ENCODE data around the gene CHST15. TPM values are rescaled to one million over a fixed set of nuclear protein-coding genes. Genes with fewer than 3 reads are reported as not detected.

CHST15 gene
- total RNA-seq, 2 experiments from 2014 or later, result 0.05 to 0.12 TPM

GRCh38 chr10:124065382-124066125 is 27.8 kb downstream of the CHST15 start:
- H3K4me3 Mint-ChIP-seq, result no peak overlapping the region
- peaks cover 3% of the 10 kb centered on the region for H3K27me3 Mint-ChIP-seq
- no peak for DNase-seq
- intact Hi-C loops (cut with micrococcal nuclease), result no loop called here
- H3K9me3 Mint-ChIP-seq, result no peaks in the 10 kb centered on the region
- H3K27ac Mint-ChIP-seq, result no peak overlapping the region
- CTCF ChIA-PET, result no interaction called here
- POLR2A ChIA-PET, result no interaction called here
- H3K36me3 Mint-ChIP-seq, result no peaks in the 10 kb centered on the region
- H3K4me1 Mint-ChIP-seq (ENCODE audit: low read depth), result peaks cover 4% of the 10 kb centered on the region

GRCh38 chr10:124064676-124065075 is 28.7 kb downstream of the CHST15 start:
- H3K4me3 Mint-ChIP-seq, result no peak overlapping the region
- no peak for DNase-seq
- ChIA-PET POLR2A (no interaction called here), CTCF (no interaction called here)
- H3K27me3 Mint-ChIP-seq, result peaks cover 3% of the 10 kb centered on the region
- no peaks in the 10 kb centered on the region for H3K36me3 Mint-ChIP-seq
- H3K27ac Mint-ChIP-seq, result no peak overlapping the region
- H3K4me1 Mint-ChIP-seq (ENCODE audit: low read depth), result peaks cover 4% of the 10 kb centered on the region
- no peaks in the 10 kb centered on the region for H3K9me3 Mint-ChIP-seq
- intact Hi-C loops (cut with micrococcal nuclease), result no loop called here

GRCh38 chr10:124063750-124064603 is 29.4 kb downstream of the CHST15 start:
- Mint-ChIP-seq H3K4me3 (no peak overlapping the region), H3K27ac (no peak overlapping the region)

GRCh38 chr10:124062390-124062789 is 31.0 kb downstream of the CHST15 start:
- Mint-ChIP-seq H3K36me3 (no peaks in the 10 kb centered on the region), H3K27me3 (peaks cover 3% of the 10 kb centered on the region), H3K27ac (no peak overlapping the region), H3K9me3 (no peaks in the 10 kb centered on the region), H3K4me3 (no peak overlapping the region), H3K4me1 (ENCODE audit: low read depth) (peaks cover 4% of the 10 kb centered on the region)
- no peak for DNase-seq
- CTCF ChIA-PET, result no interaction called here
- intact Hi-C loops (cut with micrococcal nuclease), result no loop called here
- POLR2A ChIA-PET, result no interaction called here

More at GRCh38 chr10:124063750-124064603, 29.4 kb downstream of the CHST15 start:
- Mint-ChIP-seq H3K4me1 (ENCODE audit: low read depth) (peaks cover 4% of the 10 kb centered on the region), H3K36me3 (no peaks in the 10 kb centered on the region), H3K9me3 (no peaks in the 10 kb centered on the region), H3K27me3 (peaks cover 3% of the 10 kb centered on the region)
- no peak for DNase-seq
- CTCF ChIA-PET, result no interaction called here
- POLR2A ChIA-PET, result no interaction called here
- intact Hi-C loops (cut with micrococcal nuclease), result no loop called here

- Mint-ChIP-seq H3K4me3 (no peak overlapping the region), H3K9me3 (no peaks in the 10 kb centered on the region), H3K27ac (no peak overlapping the region), H3K4me1 (ENCODE audit: low read depth) (peaks cover 4% of the 10 kb centered on the region), H3K36me3 (no peaks in the 10 kb centered on the region), H3K27me3 (peaks cover 3% of the 10 kb centered on the region)
- no peak for DNase-seq
- intact Hi-C loops (cut with micrococcal nuclease), result no loop called here
- ChIA-PET POLR2A (no interaction called here), CTCF (no interaction called here)
Measured at GRCh38 chr10:124061030-124061429, 32.4 kb downstream of the CHST15 start.

GRCh38 chr10:124060148-124060720 is 33.2 kb downstream of the CHST15 start:
- no peak overlapping the region for H3K4me3 Mint-ChIP-seq
- POLR2A ChIA-PET, result no interaction called here
- DNase-seq, result no peak

GRCh38 chr10:124059551-124059950 is 33.8 kb downstream of the CHST15 start:
- Mint-ChIP-seq H3K36me3 (no peaks in the 10 kb centered on the region), H3K9me3 (no peaks in the 10 kb centered on the region), H3K27ac (no peak overlapping the region), H3K4me3 (no peak overlapping the region), H3K27me3 (peaks cover 2% of the 10 kb centered on the region), H3K4me1 (ENCODE audit: low read depth) (peaks cover under 1% of the 10 kb centered on the region)
- intact Hi-C loops (cut with micrococcal nuclease), result no loop called here
- ChIA-PET POLR2A (no interaction called here), CTCF (no interaction called here)
- DNase-seq, result no peak

More at GRCh38 chr10:124060148-124060720, 33.2 kb downstream of the CHST15 start:
- Mint-ChIP-seq H3K27me3 (peaks cover 2% of the 10 kb centered on the region), H3K36me3 (no peaks in the 10 kb centered on the region), H3K9me3 (no peaks in the 10 kb centered on the region), H3K27ac (no peak overlapping the region), H3K4me1 (ENCODE audit: low read depth) (peaks cover 4% of the 10 kb centered on the region)
- intact Hi-C loops (cut with micrococcal nuclease), result no loop called here
- CTCF ChIA-PET, result no interaction called here

GRCh38 chr10:124058346-124059003 is 34.9 kb downstream of the CHST15 start:
- H3K9me3 Mint-ChIP-seq, result no peaks in the 10 kb centered on the region
- intact Hi-C loops (cut with micrococcal nuclease), result no loop called here
- no peak overlapping the region for H3K27ac Mint-ChIP-seq
- CTCF ChIA-PET, result interaction anchor here (1.2 kb wide), 1 partner anchor 64 kb away, joined by 3 read pairs; no protein-coding TSS in a partner anchor
- H3K4me3 Mint-ChIP-seq, result no peak overlapping the region
- H3K27me3 Mint-ChIP-seq, result peaks cover 2% of the 10 kb centered on the region
- DNase-seq, result no peak
- no peaks in the 10 kb centered on the region for H3K4me1 Mint-ChIP-seq (ENCODE audit: low read depth)
- POLR2A ChIA-PET, result no interaction called here
- H3K36me3 Mint-ChIP-seq, result no peaks in the 10 kb centered on the region

GRCh38 chr10:124057601-124058000 is 35.8 kb downstream of the CHST15 start:
- Mint-ChIP-seq H3K27ac (no peak overlapping the region), H3K9me3 (no peaks in the 10 kb centered on the region), H3K36me3 (no peaks in the 10 kb centered on the region), H3K27me3 (no peaks in the 10 kb centered on the region), H3K4me1 (ENCODE audit: low read depth) (no peaks in the 10 kb centered on the region), H3K4me3 (no peak overlapping the region)
- ChIA-PET CTCF (interaction anchor here (1.2 kb wide), 1 partner anchor 63 kb away, joined by 3 read pairs; no protein-coding TSS in a partner anchor), POLR2A (no interaction called here)
- no peak for DNase-seq
- intact Hi-C loops (cut with micrococcal nuclease), result no loop called here

GRCh38 chr10:124056337-124056980 is 36.9 kb downstream of the CHST15 start:
- CTCF ChIA-PET, result no interaction called here
- Mint-ChIP-seq H3K27ac (no peak overlapping the region), H3K4me3 (no peak overlapping the region), H3K36me3 (no peaks in the 10 kb centered on the region), H3K4me1 (ENCODE audit: low read depth) (no peaks in the 10 kb centered on the region), H3K27me3 (no peaks in the 10 kb centered on the region), H3K9me3 (no peaks in the 10 kb centered on the region)
- no peak for DNase-seq
- POLR2A ChIA-PET, result no interaction called here
- intact Hi-C loops (cut with micrococcal nuclease), result no loop called here

GRCh38 chr10:124053971-124054370 is 39.4 kb downstream of the CHST15 start:
- POLR2A ChIA-PET, result no interaction called here
- Mint-ChIP-seq H3K27ac (no peak overlapping the region), H3K36me3 (no peaks in the 10 kb centered on the region), H3K27me3 (no peaks in the 10 kb centered on the region), H3K4me1 (ENCODE audit: low read depth) (no peaks in the 10 kb centered on the region), H3K9me3 (no peaks in the 10 kb centered on the region), H3K4me3 (no peak overlapping the region)
- intact Hi-C loops (cut with micrococcal nuclease), result no loop called here
- no peak for DNase-seq
- CTCF ChIA-PET, result no interaction called here

GRCh38 chr10:124052561-124052960 is 40.8 kb downstream of the CHST15 start:
- H3K27ac Mint-ChIP-seq, result no peak overlapping the region
- H3K27me3 Mint-ChIP-seq, result no peaks in the 10 kb centered on the region
- H3K4me3 Mint-ChIP-seq, result no peak overlapping the region
- CTCF ChIA-PET, result no interaction called here
- no peaks in the 10 kb centered on the region for H3K4me1 Mint-ChIP-seq (ENCODE audit: low read depth)
- H3K36me3 Mint-ChIP-seq, result no peaks in the 10 kb centered on the region
- POLR2A ChIA-PET, result no interaction called here
- no peaks in the 10 kb centered on the region for H3K9me3 Mint-ChIP-seq
- intact Hi-C loops (cut with micrococcal nuclease), result no loop called here
- DNase-seq, result no peak
